ENCODE measurements around the gene NANOS3. TPM values are rescaled to one million over a fixed set of nuclear protein-coding genes. Genes with fewer than 3 reads are reported as not detected.

The NANOS3 gene
- total RNA-seq, 2 experiments from 2014 or later = 0.56 to 1.3 TPM

DNA sequence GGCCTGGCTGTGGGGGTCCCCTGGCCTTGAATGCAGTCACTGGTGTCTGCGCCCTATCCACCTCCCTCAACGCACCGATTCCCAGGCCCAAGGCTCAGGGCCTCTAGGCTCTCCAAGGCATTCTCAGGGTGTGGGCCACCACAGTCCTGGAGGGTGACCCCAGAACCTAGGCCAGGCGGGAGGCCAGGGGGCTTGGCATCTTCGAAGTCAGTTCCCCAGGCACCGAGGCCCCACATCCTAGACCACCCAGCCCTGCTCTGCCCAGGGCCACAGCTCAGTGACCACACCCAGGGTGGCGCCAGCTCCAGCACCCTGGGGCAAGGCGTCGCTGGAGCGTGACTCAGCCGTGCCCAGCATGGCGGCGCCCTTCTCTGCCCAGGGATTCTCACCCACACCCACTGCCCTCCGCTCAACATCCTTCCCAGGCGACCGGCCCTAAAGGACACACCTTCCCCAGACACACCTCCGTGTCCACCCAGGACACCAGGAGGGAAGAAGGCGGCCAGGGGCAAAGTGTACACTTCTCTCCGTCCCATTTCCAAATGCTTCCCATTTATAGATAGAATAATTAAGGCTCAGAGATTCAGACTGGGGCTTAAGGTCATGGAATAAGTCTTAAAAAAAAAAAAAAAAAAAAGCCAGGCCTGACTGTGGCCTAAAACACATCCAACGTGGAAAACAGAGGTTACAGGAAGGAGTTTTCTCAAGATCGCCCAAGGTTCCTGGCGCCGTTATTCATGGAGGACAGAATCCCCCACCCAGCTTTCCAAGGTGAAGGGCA, 36.4 kb upstream of the NANOS3 start:
- ATAC-seq (peak; percentile 4), DNase-seq (peak; percentile 62)
- CTCF ChIA-PET = interaction anchor here (1.2 to 2.5 kb wide), 4 partner anchors 16 to 56 kb away, joined by 3 to 15 read pairs (median 8); no protein-coding TSS in a partner anchor
- Mint-ChIP-seq H3K27me3 (no peaks in the 10 kb centered on the region), H3K9me3 (no peaks in the 10 kb centered on the region), H3K36me3 (ENCODE audit: low read depth) (peaks cover 49% of the 10 kb centered on the region), H3K4me1 (ENCODE audit: low read depth) (peaks cover 43% of the 10 kb centered on the region), H3K27ac (peak overlapping the region; percentile 99), H3K4me3 (peak overlapping the region; percentile 97)
- TF ChIP-seq, protein P1, sequence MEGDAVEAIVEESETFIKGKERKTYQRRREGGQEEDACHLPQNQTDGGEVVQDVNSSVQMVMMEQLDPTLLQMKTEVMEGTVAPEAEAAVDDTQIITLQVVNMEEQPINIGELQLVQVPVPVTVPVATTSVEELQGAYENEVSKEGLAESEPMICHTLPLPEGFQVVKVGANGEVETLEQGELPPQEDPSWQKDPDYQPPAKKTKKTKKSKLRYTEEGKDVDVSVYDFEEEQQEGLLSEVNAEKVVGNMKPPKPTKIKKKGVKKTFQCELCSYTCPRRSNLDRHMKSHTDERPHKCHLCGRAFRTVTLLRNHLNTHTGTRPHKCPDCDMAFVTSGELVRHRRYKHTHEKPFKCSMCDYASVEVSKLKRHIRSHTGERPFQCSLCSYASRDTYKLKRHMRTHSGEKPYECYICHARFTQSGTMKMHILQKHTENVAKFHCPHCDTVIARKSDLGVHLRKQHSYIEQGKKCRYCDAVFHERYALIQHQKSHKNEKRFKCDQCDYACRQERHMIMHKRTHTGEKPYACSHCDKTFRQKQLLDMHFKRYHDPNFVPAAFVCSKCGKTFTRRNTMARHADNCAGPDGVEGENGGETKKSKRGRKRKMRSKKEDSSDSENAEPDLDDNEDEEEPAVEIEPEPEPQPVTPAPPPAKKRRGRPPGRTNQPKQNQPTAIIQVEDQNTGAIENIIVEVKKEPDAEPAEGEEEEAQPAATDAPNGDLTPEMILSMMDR (IDR thresholded peaks at IDR 0.05) = no peak
- intact Hi-C loops (cut with micrococcal nuclease) = no loop called here
- POLR2A ChIA-PET = interaction anchor here (0.7 to 5.8 kb wide), 4 partner anchors 8 to 540 kb away, joined by 3 to 78 read pairs (median 24); no protein-coding TSS in a partner anchor

DNA sequence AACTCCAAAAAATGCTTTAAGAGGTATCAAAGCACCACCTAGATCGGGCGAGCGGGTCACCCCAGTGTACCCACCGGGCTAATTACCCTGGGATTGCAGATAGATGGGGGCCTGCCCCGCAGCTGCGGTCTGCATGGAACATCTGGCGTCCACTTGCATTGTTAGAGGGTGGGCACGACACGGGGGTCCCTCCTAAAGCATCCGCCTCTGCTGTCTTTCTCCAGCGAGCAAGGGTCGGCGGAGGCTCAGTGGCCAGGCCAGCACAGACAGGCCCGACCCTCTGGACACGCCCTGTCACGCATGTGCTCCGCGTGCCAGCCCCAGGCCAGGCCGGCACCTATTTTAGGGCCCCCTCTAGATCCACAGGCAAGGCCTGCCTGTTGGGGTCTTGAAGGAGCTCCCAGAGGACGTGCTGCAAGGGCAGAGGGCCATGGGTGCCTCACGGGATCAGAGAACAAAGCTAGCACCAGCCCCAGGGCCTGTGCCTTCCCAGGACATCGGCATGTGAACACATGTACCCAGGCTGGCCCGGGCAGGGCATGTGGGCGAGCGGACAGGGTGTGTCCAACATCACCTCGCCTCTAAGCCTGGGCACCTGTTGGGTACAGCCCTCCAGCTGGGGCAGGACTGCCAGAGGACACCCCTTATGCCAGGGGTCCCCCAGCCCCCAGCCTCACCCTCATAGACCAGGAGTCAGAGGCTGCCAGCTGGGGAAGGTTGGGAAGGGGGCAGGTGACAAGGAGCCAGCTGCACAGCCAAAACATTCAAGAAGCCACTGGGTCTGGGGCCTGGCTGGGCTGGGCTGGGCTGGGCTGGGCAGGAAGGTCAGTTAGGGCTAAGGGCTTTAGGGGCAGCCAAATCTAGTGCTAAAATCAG, 35.6 kb upstream of the NANOS3 start:
- peak overlapping the region; percentile 97 for H3K4me3 Mint-ChIP-seq
- H3K27ac Mint-ChIP-seq = peak overlapping the region; percentile 99
- no peaks in the 10 kb centered on the region for H3K9me3 Mint-ChIP-seq
- POLR2A ChIA-PET = interaction anchor here (0.7 to 5.8 kb wide), 3 partner anchors 9 to 21 kb away, joined by 3 to 41 read pairs (median 3); no protein-coding TSS in a partner anchor
- DNase-seq = no peak
- CTCF ChIA-PET = interaction anchor here (1.3 to 1.9 kb wide), 2 partner anchors 21 to 53 kb away, joined by 3 to 9 read pairs; no protein-coding TSS in a partner anchor
- no peaks in the 10 kb centered on the region for H3K27me3 Mint-ChIP-seq
- intact Hi-C loops (cut with micrococcal nuclease) = no loop called here
- peaks cover 42% of the 10 kb centered on the region for H3K36me3 Mint-ChIP-seq (ENCODE audit: low read depth)
- TF ChIP-seq, protein P1 (IDR thresholded peaks at IDR 0.05) = no peak
- peaks cover 46% of the 10 kb centered on the region for H3K4me1 Mint-ChIP-seq (ENCODE audit: low read depth)
- ATAC-seq = no peak

DNA sequence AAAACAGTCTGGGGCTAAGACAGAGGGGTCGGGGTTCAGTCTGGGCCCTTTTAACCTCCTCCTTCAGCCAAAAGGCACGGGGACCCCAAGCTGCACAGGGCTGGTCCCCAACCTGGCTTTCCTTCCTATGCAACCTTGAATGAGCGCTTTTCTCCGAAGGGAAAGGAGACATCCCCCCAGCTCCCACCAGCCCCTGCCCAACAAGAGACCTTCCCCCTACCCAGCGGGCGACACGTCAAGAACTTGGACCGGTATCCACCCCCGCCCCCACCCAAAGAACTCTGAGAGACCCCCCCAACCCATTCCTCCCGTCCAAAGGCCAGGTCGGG, 35.0 kb upstream of the NANOS3 start:
- peak overlapping the region; percentile 97 for H3K4me3 Mint-ChIP-seq
- no peak for ATAC-seq
- CTCF ChIA-PET = interaction anchor here (1.3 to 1.9 kb wide), 2 partner anchors 20 to 54 kb away, joined by 3 to 9 read pairs; no protein-coding TSS in a partner anchor
- intact Hi-C loops (cut with micrococcal nuclease) = no loop called here
- peak overlapping the region; percentile 99 for H3K27ac Mint-ChIP-seq
- no peak for DNase-seq
- POLR2A ChIA-PET = interaction anchor here (0.7 to 5.8 kb wide), 3 partner anchors 8 to 21 kb away, joined by 3 to 41 read pairs (median 3); no protein-coding TSS in a partner anchor
- peaks cover 44% of the 10 kb centered on the region for H3K4me1 Mint-ChIP-seq (ENCODE audit: low read depth)
- H3K9me3 Mint-ChIP-seq = no peaks in the 10 kb centered on the region
- H3K36me3 Mint-ChIP-seq (ENCODE audit: low read depth) = peaks cover 37% of the 10 kb centered on the region
- TF ChIP-seq, protein P1 (IDR thresholded peaks at IDR 0.05) = no peak
- H3K27me3 Mint-ChIP-seq = no peaks in the 10 kb centered on the region

DNA sequence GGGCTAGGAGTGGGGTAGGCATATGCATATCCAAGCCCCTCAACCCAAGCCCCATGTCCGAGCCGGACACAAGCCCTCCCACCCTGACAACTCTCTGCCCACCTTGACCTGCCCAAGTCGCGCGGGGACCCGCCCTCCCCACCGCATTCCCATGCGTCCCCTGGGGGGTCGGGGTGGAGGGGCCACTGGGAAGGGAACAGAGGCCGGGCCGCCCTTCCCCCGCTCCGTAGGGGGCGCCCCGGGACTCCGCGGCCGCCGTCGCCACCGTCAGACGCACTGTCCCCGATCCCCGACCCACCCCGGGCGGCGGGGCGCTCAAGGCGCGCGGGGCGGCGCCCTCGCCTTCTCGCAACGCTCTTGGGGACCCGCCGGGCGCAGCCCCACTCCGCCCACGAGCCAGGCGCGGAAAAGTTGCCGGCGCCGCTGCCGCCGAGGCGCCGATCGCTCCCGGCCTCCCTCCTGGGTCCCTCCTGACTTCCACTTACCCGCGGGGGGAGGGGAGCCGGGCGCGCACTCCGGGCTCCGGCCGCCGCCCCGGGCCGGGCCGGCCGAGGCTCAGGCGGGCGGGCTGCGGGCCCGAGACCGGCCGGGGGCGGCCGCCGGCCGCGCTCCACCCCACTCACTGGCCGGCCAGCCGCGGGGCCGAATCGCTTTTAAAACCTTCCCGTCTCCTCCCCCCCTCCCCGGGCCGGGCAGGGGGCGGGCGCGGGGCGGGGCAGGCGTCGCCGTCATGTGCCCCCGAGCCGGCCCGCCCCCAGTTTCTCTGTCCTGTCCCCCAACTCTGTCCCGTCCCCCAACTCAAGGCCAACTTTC, 34.4 kb upstream of the NANOS3 start:
- POLR2A ChIA-PET = interaction anchor here (5.8 kb wide), 1 partner anchor 20 kb away, joined by 41 read pairs; no protein-coding TSS in a partner anchor
- TF ChIP-seq, protein P1 (IDR thresholded peaks at IDR 0.05) = no peak

More for the DNA sequence above, 34.4 kb upstream of the NANOS3 start:
- H3K4me3 Mint-ChIP-seq = peak overlapping the region; percentile 97
- DNase-seq = peak; percentile 71
- H3K27me3 Mint-ChIP-seq = no peaks in the 10 kb centered on the region
- H3K27ac Mint-ChIP-seq = peak overlapping the region; percentile 99
- peaks cover 40% of the 10 kb centered on the region for H3K4me1 Mint-ChIP-seq (ENCODE audit: low read depth)
- intact Hi-C loops (cut with micrococcal nuclease) = no loop called here
- CTCF ChIA-PET = interaction anchor here (1.3 to 1.9 kb wide), 2 partner anchors 20 to 54 kb away, joined by 3 to 9 read pairs; no protein-coding TSS in a partner anchor
- H3K9me3 Mint-ChIP-seq = no peaks in the 10 kb centered on the region
- no peak for ATAC-seq
- H3K36me3 Mint-ChIP-seq (ENCODE audit: low read depth) = peaks cover 32% of the 10 kb centered on the region
